CD4-positive, alpha-beta T cell treated with Interleukin-17A for 4 hours (primary cell): ENCODE results near the gene MRPS26.

Source experiments
- DNase-seq: peaks from one replicate; pipeline ENCODE4 v3.0.0-alpha.2; 2020; ENCODE audit warnings: mixed read lengths

MRPS26 gene

DNA sequence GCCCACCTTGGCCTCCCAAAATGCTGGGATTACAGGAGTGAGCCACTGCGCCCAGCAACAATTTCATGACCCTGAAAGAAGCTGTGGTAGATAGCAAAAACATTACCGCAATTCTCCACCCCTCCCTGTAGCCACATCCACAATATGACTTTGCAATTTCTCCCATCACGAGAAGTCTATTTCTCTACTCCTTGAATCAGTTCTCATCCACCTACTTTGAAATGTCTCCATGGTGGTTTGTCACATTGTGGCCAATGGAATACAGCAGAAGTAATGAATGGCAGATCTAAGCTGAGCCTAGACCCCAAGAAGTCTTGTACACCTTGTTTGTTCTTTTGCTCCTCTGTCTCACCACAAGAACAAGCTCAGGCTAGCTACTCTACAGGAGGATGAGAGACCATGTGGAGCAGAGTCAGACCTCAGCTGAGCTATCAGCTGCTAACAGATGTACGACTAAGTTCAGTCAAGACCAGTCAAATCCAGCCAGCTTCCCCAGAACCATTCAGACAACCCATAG is 31.8 kb downstream of the MRPS26 start:
- DNase-seq, result no peak

DNA sequence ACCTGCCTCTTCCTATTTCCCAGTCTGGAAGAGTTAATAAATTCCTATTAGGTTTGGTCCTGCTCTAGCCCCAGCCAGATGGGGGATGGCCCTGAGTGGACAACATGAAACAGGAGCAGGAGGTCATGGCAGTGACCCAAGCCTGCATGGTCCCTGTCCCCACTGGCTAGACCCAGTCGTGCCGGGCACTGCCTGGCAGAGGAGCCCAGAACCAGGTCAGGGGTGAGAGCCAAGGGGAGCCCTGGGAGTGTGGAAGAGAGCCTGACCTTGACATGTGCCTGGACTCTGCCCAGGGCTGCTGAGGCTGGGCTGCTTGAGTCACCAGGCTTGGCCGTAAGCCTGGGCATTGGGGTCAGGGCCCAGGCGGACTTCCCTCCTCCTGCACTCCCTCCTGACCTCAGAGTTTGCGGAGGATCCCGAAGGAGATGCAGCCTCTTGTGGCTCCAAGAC is 35.1 kb downstream of the MRPS26 start:
- DNase-seq, result no peak

DNA sequence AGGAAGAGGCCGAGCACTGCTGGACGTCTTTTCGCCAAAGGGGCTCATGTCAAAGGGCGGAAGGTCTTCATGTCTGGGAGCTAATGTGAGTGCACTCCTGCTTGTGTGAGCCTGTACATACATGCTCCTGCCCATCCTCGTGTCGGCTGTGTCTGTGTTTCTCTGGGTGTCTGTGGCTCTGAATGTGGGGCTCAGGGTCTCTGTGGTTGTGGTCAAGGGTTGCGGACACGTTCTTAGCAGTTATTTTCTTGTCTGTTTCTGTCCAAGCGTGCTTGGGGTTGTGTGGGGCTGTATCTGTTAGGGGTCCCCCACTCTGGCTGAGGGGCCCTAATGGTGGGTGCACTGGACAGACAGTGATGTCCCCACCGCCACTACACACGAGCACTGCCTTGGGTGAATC is 35.8 kb downstream of the MRPS26 start:
- DNase-seq, result no peak

DNA sequence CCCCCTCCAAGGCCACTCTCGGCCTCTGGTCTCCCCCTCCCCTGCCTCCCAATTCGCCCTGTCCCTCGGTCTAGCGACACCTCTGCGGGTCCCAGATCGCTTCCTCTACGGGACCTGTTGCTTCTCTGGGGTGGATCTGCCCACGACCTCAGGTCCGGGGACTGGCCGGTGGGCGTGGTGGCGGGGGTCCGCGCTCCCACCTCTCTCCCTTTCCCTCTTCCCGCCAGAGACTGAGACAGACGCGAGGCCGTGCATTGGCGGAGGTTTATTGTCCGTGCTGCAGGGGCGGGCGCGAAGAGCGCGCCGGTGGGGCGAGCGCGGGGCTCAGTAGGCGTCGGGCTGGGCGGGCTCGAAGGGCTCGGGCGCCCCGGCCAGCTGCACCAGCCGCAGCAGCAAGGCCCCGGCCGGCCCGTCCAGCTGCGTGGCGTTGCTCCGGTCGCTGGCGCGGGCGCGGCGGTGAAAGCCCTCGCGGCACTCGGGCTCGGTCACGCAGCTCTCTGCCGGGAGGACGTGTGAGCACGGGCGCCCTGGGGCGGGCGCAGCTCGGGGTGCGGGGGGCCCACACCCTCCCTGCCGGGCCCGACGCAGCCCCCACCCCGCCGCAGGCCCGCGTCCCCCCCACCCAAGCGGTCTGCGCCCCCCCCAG is 36.6 kb downstream of the MRPS26 start:
- peak; percentile 26 for DNase-seq

DNA sequence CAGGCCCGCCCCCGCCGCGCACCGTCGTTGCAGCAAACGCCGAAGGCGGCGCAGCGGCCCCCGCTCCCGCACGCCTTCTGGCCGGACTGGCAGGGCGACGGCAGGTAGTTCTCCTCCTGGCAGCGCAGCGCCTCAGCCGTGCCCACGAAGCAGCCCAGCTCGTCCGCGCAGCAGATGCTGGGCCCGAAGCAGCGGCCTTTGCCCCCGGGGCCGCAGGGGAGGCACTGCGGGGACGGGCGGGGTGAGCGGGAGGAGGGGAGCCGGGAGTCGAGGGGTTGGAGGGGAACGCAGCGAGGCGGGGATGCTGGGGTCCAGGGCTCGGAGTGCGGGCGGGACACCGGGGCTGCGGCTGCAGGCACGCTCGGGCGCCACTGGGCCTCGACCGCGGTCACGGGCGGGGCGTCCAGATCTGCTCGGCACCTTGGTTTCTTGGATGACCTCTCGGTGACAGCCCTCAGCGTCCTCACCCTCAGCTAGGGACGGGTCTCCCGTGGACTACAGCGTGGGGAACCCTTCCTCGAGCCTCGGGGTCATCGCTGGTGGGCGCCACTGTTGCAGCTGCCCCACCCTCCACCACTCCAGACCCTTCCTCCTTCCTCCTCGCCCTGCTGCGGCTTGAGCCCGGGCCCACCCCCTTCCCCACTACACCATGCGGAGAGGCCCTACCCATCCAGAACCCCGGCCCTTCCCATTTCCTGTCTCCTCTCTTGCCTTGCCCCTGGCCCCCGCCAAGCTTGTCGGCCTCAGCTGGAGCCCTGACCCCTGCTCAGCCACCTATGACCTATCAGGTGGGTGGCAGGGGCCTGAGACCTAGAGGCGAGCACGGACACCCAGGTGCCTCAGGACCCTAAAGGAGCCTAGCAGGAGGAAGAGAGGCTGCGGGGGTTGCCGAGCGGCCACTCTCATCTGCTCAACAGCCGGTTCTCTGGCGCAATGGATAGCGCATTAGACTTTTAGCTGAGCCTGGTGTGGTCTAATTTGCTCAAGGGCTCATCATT is 37.4 kb downstream of the MRPS26 start:
- peak; percentile 24 for DNase-seq

DNA sequence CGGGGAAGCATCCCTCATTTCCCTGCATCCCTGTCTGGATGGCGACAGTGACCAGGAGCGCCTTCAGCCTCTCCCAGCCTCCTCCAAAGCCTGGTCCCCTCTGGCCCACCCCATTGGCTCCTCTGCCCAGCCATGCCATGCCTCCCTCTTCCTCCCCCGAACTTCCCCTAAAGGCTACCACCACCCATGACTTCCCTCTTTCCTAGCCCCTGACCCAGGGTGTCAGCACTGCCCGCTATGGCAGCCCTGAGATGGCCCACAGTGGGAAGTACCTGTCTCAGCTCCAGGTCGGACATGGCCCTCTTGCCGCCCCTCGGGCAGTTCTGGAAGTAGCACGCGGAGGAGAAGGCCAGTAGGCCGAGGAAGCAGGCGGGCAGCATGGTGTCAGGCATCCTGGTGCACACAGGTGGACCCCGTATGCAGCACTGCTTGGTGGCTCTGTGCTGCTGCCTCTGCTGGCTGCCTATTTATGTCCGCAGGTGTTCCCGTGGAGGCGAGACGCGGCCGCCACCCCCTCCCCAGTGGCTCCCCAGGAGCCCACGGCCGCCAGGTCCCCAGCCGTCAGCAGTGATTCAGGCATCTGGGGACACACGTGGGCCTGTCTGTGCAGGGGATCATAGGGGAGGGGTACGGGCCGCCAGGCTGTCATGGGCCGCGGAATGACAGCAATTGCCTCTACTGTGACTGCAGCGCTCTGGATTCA is 38.6 kb downstream of the MRPS26 start, which contains the start of gene AVP:
Gene AVP, minus strand, starts transcription at position 442 of the 703 bp plus-strand sequence. Its CDS starts 50 bp downstream, at position 392.
- no peak for DNase-seq

DNA sequence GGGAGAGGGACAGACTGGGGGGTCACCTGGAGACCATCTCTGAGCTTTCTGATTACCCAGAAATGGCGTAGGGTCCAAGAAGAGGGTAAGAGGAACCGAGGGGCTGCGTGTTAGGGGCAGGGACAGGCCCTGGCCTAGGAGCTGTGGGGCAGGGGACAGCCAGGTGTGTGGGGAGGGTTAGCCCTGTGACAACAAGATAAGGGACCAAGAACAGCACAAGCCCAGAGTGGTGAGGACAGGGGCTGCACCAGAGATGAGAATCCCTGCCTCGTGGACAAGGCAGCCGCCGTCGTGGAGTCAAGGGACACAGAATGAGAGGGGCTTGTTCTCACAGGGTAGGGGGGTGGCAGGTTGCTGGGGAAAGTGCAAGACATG is 39.1 kb downstream of the MRPS26 start:
- no peak for DNase-seq

DNA sequence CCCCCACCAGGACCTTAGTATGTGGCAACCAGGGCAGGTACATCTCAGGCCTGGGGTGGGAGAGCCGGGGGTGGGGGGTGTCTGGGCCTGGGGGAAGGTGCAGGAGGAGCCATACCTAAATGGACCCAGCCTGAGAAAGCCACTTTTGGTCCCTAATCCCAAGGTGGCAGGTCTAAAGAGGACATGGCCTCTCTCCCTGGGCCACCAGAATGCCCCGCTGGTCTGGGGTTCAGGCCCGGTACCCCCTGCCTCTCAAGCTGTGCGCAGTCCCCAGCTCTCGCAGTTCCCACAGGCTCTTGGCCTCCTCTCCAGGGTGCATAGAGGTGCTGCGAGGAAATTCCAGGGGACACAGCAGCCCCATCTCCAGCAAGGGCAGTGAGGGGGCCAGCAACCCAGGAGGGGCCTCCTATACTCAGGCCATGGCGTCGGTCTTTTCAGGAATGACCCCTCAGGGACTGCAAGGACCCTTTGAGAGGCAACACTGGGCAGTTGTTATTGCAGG is 39.8 kb downstream of the MRPS26 start:
- no peak for DNase-seq

DNA sequence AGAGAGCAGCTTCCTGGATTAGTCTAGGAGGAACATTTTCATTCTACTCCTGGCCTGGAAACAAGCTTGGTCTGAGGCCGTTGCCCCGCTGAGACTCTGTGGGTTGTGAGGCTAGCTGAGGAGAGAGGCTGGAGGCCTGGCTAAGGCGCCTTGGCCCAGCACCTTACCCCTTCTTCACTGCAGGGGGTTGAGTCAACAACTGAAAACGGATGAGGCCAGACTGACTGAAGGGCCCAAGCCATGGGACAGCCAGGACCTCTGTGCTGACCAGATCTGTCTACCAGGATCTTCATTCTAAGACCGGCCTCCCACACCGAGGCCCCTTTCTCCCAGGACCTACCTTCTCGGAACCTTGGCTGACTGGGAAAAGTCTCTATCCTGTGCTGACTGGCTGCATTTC is 42.2 kb downstream of the MRPS26 start:
- no peak for DNase-seq

DNA sequence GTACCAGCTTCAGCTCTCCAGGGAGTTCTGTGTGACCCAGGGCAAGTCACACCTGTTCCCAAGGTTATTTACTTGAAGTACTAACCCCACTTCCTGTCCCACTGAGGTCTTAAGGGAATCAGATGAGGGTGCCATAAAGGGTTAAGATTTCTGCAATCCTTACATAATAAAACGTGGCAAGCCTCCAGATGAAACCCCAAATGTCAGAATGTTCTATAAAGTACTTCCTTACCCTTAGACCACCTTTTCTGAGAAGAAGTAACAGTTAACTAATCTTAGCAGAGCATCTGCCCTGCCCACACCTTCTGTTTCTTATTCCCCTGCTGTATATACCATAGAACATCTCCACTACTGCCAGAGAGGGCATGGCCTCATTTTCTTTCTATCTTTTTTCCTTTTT is 44.7 kb downstream of the MRPS26 start:
- no peak for DNase-seq

DNA sequence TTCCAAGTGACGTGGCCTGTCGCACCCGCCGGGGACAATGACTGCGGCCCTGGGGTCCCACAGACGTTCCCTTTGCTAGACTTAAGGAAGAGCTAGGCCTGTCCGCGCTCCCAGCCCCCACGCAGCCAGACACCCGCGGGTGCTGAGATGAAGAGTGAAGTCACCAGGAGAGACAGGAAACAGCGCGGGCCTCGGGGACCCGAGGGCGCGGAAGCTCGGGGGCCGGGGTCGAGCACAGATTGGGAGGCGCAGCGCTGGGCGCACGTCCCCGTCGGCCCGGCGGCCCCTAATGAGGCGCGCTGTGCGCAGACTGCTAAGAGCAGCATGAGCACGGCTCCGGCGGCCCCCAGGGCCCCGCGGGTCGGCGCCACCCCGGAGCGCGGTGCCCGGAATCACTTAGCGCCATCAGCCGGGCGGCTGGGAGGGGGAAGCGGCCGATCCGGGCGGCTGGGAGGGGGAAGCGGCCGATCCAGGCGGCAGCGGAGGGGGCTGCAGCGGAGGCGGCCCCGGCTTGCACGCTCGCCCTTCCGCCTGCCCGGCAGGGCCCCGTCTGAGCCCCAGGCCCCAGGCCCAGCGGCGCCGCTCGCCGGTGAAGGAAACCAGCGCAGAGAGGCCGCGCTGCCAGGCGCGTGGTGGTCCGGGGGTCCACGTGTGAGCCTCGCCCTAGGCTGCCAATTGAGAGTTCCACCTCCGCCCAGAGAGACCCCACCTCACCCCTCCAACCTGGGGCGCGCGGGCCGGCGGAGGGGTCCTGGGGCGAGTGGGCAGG is 46.9 kb downstream of the MRPS26 start:
- peak; percentile 74 for DNase-seq

DNA sequence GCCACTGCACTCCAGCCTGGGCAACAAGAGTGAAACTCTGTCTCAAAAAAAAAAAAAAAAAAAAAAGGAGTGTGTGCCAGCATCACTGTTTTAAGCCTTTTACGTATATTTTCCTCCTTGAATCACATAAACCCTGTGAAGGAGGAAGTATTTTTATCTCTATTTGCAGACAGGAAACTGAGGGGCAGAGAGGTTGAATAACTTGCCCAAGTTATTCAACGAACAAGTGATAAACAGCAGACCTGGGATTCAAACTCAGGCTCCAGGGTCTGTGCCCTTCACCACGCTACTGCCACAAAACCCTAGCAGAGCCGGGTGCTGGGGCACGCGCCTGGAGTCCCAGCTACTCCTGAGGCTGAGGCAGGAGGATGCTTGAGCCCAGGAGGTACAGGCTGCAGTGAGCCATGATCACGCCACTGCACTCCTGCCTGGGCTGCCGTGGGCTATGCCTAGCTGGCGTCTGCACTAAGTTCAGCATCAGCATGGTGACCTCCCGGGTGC is 48.1 kb downstream of the MRPS26 start:
- peak; percentile 59 for DNase-seq

DNA sequence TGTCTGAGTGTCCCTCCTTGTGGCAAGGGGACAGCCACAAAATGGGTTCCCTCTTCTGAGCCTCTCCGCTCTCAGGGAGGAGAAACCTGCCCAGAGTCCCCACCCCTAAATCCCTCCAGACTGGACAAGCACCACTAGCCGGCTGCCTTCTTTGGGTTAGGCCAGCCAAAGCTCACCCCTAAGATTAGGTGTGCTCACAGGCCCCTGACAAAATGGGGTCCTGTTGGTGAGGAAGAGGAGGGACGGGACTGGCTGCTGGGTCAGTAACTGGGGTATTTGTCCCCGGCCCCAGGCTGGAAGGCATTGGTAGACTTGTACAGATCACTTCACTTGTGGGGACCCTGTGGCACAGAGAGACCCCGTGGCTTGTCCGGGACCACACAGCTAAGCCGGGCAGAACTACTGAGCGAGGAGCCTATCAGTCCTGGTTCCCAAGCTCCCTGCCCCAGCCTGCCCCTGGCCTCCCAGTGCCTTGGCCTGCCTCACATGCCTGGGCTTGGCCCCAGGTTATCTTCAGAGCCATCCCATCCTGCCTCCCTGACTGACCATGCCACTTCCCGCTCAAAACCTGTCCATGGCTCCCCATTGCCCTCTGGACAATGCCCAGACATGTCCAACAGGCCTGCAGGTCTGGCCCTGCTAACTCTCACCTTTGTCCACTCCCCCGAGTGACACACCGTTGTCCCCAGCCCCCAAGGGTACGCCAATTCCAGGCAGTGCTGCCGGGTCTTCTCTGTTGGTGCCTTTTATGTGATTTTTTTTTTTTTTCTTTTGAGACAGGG is 49.2 kb downstream of the MRPS26 start:
- DNase-seq, result no peak
